ENCODE data around the gene CD80.
"Not testable (repeated sequence)": the region's sequence is repeated elsewhere in the genome, so short reads cannot be mapped to it uniquely, and the experiment has no call there.

CD80 gene

GRCh38 chr3:119582178-119582577, 22.8 kb upstream of the CD80 start:
- DNase-seq (ENCODE audit: low spot score) = no peak

DNA sequence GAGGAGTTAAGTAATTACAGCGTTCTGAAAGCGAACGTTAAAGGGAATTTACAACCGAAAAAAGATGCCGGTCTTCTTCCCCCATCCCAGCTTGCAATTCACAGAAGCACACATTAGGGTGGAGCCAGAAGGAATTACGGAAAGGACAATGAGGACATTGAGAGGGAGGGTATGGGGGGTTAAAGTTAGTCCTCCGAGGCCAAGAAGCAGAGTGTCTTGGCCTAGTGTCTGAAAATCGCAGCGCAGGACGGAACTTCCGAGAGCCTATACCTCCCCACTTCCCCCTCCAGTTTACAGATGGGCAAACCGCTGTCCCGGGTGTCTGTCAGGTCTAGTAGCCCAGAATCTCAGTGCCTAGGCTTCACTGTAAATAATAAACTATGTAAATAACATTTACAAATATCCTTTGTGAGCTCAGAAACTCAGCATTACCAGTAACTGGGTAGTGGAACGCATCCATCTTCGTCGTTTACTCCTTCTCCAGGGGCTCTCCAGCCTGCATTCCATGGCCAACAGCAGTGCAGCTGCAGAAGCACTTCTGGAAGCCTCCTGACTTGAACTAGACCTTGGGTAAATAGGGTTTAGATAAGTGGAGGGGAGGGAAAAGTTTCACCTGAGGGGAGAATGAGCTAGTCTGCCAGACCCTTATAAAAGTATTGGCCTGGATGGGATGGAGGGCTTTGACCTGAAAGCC, 20.8 kb upstream of the CD80 start:
- DNase-seq (ENCODE audit: low spot score) = no peak

GRCh38 chr3:119579366-119580066, 20.1 kb upstream of the CD80 start, which contains the start of gene ADPRH:
TSS of gene ADPRH (plus strand) at chr3:119579492. CDS start at chr3:119582170, 2,678 bp downstream.
- peak; percentile 43 for DNase-seq (ENCODE audit: low spot score)

DNA sequence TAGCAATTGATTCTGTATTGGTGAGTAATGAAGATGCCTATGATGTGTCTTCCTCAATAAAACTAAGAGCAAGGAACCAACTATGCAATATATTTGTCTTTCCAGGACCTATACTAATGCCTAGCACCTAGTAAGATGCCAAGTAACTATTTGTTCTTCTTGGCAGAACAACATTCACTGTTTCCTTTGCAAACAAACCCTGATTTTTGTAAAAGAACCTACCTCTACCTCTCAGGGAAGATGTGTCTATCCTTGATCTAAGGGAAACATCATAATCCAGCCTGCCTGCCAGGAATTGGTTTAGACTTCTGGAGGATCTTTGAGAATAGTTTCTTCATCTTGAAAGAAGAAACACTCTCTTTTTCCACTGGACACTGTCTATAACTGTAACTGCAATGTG, 16.1 kb upstream of the CD80 start:
- no peak for DNase-seq (ENCODE audit: low spot score)

- no peak for DNase-seq (ENCODE audit: low spot score)
These were observed 12.3 kb upstream of the CD80 start for GRCh38 chr3:119571688-119572087.

DNA sequence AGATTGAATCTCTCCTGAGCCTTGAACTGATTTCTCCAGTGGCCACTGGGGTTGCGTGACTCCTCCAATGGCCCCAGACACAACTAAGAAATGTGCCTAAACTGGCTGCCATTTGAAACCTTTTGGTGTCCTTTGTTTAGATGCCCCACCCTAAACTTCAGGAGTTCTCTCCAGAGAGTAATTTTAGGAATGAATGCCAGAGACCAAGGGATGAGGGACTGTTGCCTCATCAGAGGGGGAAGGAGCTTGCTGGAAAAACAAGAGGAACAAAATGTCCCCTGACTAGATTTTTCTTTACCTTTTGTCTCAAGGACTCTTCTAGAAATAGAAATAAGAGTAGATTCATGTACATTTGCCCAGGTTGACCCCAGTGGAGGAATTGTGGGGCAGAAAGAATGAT, 11.8 kb upstream of the CD80 start:
- DNase-seq (ENCODE audit: low spot score) = no peak

GRCh38 chr3:119570229-119570628, 10.8 kb upstream of the CD80 start:
- DNase-seq (ENCODE audit: low spot score) = no peak

DNA sequence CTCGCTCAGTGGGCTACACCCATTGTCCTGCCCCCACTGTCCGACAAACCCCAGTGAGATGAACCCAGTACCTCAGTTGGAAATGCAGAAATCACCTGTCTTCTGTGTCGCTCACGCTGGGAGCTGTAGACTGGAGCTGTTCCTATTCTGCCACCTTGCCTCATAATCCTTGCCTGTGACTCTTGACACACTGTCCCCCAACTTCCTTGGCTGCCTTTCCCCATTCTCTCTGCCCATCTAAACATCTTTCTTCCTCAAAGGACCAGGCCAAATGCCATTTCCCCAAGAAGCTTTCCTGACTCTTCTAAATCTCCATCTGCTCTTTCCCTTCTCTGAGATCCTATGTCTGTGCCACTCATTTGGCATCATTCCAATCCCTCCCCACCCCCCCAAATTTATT, 9.7 kb upstream of the CD80 start:
- DNase-seq (ENCODE audit: low spot score) = no peak

DNA sequence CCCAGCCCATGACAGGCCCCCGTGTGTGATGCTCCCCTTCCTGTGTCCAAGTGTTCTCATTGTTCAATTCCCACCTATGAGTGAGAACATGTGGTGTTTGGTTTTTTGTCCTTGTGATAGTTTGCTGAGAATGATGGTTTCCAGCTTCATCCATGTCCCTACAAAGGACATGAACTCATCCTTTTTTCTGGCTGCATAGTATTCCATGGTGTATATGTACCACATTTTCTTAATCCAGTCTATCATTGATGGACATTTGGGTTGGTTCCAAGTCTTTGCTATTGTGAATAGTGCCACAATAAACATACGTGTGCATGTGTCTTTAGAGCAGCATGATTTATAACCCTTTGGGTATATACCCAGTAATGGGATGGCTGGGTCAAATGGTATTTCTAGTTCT, 3.9 kb upstream of the CD80 start:
- not testable (repeated sequence) for DNase-seq (ENCODE audit: low spot score)

- DNase-seq (ENCODE audit: low spot score) = no peak
These were observed 3.0 kb upstream of the CD80 start for GRCh38 chr3:119562307-119562961.

- no peak for DNase-seq (ENCODE audit: low spot score)
These were observed 746 bp upstream of the CD80 start for GRCh38 chr3:119560160-119560559.

DNA sequence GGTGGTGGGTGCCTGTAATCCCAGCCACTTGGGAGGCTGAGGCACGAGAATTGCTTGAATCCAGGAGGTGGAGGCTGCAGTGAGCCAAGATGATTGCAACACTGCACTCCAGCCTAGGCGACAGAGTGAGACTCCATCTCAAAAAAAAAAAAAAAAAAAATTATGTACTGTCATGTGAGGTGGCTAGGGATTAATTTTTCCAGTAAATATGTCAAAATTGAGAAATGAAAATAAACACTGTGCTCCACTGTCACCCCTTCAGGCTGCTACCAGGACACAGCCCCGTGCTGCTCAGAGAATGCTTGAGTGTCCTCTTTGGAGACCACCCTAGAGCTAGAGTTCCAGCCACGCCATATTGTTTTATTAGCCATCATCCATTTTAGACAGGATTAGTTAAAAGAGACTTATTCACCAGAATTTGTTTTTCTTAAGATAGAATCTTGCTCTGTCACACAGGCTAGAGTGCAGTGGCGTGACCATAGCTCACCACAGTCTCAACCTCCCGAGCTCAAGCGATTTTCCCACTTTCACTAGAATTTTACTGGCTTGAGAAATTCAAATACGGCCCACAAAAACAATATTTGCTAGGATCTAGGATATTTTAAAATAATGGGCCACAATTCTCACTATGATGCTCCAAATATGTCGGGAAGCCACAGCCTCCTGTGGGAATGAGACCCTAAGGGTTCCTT, 642 bp downstream of the CD80 start:
- DNase-seq (ENCODE audit: low spot score) = no peak

DNA sequence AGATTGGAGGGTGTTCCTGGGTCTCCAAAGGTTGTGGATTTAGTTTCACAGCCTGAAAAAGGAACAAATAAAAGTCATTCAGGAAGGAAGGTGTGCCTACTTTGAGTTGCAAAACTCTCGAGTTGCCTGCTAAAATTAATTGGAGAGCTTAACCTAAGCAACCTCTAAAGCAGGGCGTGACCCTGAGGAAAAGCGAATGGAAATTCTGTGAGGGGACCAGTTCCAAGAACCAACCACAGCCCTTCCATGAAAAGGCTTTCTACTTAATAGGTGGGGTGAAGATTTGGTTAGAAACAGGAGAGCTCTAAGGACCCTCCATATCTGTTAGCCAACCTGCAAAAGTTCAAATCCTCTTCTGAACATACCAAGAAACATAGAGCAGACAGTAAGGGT, 1.5 kb downstream of the CD80 start:
- no peak for DNase-seq (ENCODE audit: low spot score)

- DNase-seq (ENCODE audit: low spot score) = no peak
These were observed 2.1 kb downstream of the CD80 start for GRCh38 chr3:119557192-119557876.

GRCh38 chr3:119555929-119556328, 3.5 kb downstream of the CD80 start:
- DNase-seq (ENCODE audit: low spot score) = no peak

DNA sequence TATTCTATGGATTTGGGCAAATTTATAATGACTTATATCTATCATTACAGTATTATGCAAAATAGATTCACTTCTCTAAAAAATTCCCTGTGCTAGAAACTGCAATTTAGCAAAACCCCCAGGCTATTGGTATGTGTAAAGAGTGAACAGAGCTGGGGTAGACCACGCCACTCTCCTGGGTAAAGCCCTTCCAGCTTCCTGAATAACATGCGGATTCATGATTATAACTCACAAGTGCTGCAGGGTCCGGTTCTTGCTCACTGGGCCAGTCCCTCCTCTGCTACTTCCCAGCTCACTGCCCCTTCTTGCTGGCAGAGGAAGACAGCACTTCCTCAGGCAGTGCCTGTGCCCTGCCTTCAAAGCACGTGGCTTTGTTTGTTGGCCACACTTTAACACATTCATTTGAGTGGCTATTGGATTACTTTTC, 4.1 kb downstream of the CD80 start:
- no peak for DNase-seq (ENCODE audit: low spot score)

GRCh38 chr3:119553823-119554415, 5.5 kb downstream of the CD80 start:
- DNase-seq (ENCODE audit: low spot score) = no peak

DNA sequence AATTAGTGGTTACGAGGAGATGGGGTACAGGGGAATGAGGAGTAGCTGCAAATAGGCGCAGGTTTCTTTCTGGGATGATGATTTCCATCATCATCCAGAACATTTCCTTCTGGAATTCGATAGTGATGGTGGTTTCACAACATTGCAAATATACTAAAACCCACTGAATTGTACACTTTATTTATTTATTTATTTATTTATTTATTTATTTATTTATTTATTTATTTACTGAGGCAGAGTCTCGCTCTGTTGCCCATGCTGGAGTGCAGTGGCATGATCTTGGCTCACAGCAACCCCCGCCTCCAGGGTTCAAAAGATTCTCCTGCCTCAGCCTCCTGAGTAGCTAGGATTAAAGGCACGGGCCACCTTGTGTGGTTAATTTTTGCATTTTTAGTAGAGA, 6.5 kb downstream of the CD80 start:
- DNase-seq (ENCODE audit: low spot score) = not testable (repeated sequence)

GRCh38 chr3:119551598-119551997, 7.8 kb downstream of the CD80 start:
- no peak for DNase-seq (ENCODE audit: low spot score)

DNA sequence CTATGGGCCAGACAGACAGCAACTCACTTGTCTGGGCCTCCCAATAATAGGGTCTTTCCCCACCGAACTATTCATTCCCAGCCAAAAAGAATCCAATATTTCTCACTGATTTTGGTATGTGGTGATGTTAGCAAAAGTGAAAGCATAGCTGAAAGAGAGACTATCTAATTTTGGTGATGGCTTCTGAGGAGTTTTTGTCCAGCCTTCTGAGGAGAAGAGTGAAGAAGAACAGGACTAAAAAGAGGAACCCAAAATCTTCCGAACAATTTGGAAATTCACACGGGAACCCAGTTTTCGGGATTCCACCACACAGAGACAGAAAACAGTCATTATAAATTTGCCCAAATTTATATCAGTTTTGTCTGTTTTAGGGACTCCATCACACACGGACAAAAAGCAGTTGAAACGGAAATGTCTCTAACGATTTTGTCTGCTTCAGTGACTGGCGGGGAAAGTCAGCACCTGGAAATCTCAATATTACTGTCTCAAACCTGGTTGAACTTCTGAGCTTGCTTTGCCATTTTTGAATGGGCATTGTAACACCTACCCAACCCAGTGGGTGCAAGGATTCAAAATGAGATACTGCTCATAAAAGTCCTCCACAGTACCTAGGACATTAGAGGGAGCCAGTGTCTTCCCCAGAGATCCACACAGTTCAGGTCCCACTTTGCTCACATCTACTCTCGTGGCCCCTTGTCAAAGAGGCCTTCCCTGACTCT, 9.1 kb downstream of the CD80 start:
- no peak for DNase-seq (ENCODE audit: low spot score)

DNA sequence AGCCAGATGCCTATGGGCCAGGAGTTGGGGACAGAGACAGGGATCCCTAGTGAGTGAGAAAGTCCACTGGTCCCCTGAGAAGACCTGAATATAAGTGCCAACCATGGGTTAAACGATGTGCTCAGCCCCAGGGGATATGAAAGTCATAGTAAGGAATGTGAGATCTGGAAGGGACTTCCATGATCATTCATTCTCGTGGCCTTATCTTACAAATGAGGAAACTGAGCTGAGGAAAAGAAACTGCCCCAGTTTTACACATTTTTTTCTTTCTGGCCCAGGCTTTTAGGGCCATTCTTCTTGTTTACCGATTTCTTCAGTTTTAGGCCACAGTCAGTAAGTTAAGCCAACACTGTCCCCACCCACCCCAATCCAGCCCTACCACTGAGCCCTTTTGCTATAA, 11.1 kb downstream of the CD80 start:
- no peak for DNase-seq (ENCODE audit: low spot score)
